GM20000 (cell line): ENCODE results near the gene NEIL1.

ENCODE experiments used
- DNase-seq: peaks from one replicate; pipeline ENCODE4 v3.0.0; 2012; ENCODE audit warnings: low spot score
- TF ChIP-seq, protein P1 (sequence below): IDR thresholded peaks from 2 replicates; pipeline ENCODE4 v1.5.1; 2012; ENCODE audit warnings: mild to moderate bottlenecking, control low read depth; ENCODE audit errors: extremely low read depth, missing control alignments

NEIL1 gene

DNA sequence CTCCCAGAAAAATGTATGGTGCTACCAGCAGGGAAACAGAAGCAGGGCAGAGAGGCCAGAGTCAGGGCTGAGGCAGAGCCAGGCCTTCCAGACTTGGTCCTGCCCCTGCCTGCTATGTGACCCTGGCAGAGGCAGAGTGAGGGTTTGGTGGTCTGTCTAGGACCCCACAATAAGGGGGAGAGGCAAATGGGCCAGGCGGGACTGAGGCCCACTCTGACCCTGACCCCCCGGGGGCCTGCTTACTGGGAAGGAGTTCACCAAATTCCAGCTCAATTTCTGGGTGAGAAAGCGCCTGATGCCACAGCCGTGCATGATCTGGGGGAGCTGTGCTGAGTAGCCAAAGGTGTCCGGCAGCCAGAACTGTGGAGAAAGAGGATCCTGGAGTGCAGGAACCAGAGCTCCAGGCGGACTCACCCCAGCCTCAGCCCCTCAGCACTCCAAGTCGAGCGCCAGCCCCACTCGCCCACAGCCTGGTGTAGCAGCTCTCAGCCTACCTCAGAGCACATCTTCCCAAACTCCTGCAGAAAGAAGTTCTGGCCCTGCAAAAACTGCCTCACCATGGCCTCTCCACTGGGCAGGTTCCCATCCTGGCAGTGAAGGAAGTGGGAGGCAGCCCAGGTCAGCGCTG lies 14.6 kb downstream of the NEIL1 start:
- DNase-seq, result no peak
- TF ChIP-seq, protein P1, sequence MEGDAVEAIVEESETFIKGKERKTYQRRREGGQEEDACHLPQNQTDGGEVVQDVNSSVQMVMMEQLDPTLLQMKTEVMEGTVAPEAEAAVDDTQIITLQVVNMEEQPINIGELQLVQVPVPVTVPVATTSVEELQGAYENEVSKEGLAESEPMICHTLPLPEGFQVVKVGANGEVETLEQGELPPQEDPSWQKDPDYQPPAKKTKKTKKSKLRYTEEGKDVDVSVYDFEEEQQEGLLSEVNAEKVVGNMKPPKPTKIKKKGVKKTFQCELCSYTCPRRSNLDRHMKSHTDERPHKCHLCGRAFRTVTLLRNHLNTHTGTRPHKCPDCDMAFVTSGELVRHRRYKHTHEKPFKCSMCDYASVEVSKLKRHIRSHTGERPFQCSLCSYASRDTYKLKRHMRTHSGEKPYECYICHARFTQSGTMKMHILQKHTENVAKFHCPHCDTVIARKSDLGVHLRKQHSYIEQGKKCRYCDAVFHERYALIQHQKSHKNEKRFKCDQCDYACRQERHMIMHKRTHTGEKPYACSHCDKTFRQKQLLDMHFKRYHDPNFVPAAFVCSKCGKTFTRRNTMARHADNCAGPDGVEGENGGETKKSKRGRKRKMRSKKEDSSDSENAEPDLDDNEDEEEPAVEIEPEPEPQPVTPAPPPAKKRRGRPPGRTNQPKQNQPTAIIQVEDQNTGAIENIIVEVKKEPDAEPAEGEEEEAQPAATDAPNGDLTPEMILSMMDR, result no peak

DNA sequence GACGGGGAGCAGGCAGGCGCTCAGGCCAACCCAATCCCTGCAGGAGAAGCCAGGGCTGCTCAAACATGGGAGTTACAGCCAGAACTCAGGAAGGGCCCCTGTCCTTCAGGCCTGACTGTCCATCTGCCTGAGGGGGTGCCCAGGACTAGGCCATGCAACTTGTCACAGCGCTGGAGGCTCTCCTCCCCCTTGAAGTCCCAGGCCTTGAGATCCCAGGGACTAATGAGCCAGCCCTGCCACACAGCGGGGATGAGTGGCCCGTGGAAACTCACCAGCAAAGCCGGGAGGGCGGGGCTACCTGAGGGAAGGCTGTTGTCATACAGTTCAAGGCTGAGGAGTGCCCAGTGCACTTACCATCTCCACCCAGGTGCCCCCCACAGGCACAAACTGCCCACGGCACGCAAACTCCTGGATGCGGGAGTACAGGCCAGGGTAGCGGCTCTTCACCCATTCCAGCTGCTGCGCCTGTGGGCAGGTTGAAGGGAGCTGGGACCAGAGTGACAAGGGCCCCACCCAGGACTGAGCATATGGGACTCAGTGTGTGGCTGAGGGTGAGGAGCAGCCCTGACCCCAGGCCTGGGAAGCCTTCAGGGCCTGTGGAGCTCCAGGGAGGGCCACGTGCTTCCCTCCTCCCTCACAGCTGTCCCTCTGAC lies 15.3 kb downstream of the NEIL1 start:
- DNase-seq, result no peak
- TF ChIP-seq, protein P1, result no peak

DNA sequence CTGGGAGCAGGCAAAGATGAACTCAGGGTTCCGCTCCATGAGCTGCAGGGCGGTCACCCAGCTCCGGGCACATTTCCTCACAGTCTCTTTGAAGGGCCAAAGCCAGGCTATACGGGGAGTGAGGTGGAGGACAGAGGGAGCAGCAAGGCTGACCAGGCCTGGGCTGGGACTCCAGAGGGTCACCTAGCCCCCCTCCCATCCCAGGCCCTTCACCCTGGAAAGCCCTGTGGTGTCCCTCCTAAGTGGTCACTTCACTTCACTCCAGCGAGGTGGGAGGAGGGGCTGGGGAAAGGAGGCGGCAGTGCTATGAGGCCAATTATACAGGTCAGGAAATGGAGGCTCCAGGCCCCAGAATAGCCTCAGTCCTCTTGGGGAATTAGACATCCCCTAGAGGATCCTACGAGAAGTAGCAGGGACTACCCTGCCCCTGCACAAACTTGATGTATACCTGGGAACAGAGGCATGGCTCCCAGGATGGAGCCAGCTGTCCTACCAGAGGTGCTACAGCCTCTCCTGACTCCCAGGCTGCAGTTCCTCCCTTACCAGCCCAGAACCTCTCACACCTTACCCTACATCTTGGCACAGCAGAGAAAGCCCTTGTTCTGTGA lies 15.9 kb downstream of the NEIL1 start:
- DNase-seq, result no peak
- TF ChIP-seq, protein P1, result no peak

DNA sequence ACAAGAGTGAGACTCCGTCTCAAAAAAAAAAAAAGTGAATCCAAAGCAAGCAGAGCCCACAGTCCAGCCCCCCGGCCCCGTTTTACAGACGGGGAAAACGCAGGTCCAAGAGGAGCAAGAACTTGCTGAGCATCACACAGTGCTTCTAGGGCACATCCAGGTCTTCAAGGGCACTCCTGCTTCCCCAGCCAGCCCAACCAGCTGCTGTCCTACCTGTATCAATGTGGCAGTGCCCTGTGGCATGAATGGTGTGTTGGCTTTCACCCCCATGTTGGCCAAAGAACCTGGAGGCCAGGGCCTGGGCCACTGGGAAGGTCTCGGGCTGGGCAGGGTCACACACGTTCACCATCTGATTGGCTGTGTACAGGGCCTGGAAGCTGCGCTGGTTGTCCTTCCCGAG lies 16.9 kb downstream of the NEIL1 start:
- no peak for DNase-seq
- TF ChIP-seq, protein P1, result no peak

DNA sequence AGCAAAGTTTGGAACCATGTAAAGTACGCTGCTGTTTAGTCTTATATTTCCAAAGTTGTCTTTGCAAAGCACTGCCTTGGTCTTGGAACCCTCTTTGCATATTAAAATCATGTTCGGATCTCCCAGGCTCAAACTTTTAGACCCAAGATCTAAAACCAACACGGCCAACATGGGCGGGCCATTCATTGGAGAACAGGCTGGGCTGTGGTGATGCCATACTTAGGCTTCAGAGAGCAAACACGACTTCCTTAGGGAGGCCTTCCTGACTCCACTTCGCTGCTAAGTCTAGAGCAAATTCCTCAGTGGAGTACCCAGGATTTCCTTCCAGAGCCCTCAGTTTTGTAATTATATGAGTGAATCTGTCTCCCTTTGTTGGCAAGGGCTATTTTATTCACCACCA lies 18.0 kb downstream of the NEIL1 start:
- no peak for DNase-seq
- TF ChIP-seq, protein P1, result no peak

DNA sequence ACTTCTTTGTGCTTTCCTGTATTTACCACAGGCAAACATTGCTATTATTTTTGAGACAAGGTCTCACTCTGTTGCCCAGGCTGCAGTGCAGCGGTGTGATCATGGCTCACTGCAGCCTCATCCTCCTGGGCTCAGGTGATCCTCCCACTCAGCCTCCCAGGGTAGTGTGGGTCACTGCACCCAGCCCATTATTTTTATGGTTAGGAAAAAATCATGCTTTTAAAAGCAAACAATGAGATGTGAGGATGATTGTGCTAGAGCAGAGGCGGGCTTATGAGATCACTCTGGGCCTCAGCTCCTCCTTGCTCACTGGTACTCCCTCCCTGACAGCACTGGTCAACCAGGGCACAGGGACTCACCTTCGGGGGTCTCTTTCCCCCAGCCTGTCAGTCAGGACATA lies 19.3 kb downstream of the NEIL1 start:
- no peak for DNase-seq
- TF ChIP-seq, protein P1, result no peak

DNA sequence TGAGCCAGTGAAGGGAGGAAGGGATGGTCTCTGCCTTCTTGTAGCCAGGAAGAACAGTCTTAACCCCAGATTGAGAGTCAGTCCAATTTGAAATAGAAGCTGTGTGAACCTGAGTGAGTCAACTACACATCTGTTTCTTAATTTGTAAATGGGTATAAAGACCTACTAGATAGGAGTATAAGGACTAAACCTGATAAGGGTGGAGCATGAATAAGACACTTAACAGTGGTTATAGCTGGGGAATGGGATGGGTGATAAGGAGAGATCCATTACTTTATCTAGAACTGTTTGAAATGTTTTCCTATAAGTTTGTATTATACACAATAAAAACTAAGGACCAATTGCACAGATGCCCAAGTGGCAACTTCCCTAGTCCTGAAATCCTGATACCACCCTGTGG lies 20.2 kb downstream of the NEIL1 start:
- TF ChIP-seq, protein P1, result no peak
- no peak for DNase-seq
